Measurements from ENCODE around the gene PKMYT1.

Gene PKMYT1

GRCh38 chr16:2973605-2974318, 6.5 kb downstream of the PKMYT1 start:
- DNase-seq (ENCODE audit: low spot score): no peak

- peak; percentile 64 for DNase-seq (ENCODE audit: low spot score)
Observed at GRCh38 chr16:2973093-2973492, 7.2 kb downstream of the PKMYT1 start.

GRCh38 chr16:2971985-2972784, 8.1 kb downstream of the PKMYT1 start:
- DNase-seq (ENCODE audit: low spot score): no peak

DNA sequence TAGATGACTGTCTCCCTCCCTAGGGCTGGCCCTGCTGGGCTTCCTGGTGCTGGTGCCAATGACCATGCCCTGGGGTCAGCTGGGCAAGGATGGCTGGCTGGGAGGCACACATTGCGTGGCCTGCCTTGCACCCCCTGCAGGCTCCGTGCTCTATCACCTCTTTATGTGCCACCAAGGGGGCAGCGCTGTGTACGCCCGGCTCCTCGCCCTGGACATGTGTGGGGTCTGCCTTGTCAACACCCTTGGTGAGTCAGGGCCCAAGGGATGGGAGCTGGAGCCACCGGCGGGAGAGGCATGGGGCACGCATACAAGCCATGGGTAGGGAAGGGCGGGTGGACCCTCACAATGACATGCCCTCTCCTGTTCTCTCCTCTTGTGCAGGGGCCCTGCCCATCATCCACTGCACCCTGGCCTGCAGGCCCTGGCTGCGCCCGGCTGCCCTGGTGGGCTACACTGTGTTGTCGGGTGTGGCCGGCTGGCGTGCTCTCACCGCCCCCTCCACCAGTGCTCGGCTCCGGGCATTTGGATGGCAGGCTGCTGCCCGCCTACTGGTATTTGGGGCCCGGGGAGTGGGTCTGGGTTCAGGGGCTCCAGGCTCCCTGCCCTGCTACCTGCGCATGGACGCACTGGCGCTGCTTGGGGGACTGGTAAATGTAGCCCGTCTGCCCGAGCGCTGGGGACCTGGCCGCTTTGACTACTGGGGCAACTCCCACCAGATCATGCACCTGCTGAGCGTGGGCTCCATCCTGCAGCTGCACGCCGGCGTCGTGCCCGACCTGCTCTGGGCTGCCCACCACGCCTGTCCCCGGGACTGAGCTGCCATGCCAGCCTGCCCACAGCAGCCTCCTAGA, 8.9 kb downstream of the PKMYT1 start:
- no peak for DNase-seq (ENCODE audit: low spot score)

DNA sequence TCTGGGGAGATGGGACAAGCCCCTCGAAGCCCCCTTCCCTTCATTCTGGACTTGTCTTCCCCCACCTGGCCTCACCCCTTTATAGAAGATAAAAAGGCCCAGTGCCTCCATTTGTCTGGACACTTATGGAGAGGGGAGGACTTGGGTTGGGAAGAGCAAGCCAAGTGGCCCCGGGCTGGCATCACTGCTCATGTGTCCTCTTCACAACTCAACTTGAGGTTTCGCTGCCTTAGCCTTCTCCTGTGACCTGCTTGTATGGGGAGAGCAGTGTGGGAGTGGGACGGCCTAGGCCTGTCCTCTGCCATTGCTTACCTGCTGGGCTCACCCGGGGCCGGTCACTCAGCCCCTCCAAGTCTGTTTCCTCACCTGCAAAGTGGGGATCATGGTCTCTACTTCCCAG, 9.7 kb downstream of the PKMYT1 start:
- no peak for DNase-seq (ENCODE audit: low spot score)

GRCh38 chr16:2969545-2970521, 10.4 kb downstream of the PKMYT1 start:
- DNase-seq (ENCODE audit: low spot score): peak; percentile 65

GRCh38 chr16:2968738-2969544, 11.3 kb downstream of the PKMYT1 start, which contains the start of gene PAQR4:
Gene PAQR4, plus strand, starts transcription at chr16:2969348. Its CDS starts 327 bp downstream, at chr16:2969675.
- peak; percentile 91 for DNase-seq (ENCODE audit: low spot score)

- no peak for DNase-seq (ENCODE audit: low spot score)
Observed at GRCh38 chr16:2968368-2968737, 11.9 kb downstream of the PKMYT1 start.

GRCh38 chr16:2967721-2968161, 12.5 kb downstream of the PKMYT1 start:
- no peak for DNase-seq (ENCODE audit: low spot score)

GRCh38 chr16:2967211-2967631, 13.0 kb downstream of the PKMYT1 start:
- DNase-seq (ENCODE audit: low spot score): no peak

DNA sequence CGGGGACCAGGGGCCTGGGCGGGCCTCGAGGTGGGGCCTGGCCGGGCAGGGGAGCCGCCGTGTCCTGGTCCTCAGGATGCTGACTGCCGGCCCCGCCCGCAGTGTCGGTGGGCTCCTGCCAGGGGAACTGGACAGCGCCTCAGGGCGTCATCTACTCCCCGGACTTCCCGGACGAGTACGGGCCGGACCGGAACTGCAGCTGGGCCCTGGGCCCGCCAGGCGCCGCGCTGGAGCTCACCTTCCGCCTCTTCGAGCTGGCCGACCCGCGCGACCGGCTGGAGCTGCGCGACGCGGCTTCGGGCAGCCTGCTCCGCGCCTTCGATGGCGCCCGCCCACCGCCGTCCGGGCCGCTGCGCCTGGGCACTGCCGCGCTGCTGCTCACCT, 13.4 kb downstream of the PKMYT1 start:
- DNase-seq (ENCODE audit: low spot score): no peak

- DNase-seq (ENCODE audit: low spot score): no peak
Observed at GRCh38 chr16:2966043-2966807, 14.0 kb downstream of the PKMYT1 start.

DNA sequence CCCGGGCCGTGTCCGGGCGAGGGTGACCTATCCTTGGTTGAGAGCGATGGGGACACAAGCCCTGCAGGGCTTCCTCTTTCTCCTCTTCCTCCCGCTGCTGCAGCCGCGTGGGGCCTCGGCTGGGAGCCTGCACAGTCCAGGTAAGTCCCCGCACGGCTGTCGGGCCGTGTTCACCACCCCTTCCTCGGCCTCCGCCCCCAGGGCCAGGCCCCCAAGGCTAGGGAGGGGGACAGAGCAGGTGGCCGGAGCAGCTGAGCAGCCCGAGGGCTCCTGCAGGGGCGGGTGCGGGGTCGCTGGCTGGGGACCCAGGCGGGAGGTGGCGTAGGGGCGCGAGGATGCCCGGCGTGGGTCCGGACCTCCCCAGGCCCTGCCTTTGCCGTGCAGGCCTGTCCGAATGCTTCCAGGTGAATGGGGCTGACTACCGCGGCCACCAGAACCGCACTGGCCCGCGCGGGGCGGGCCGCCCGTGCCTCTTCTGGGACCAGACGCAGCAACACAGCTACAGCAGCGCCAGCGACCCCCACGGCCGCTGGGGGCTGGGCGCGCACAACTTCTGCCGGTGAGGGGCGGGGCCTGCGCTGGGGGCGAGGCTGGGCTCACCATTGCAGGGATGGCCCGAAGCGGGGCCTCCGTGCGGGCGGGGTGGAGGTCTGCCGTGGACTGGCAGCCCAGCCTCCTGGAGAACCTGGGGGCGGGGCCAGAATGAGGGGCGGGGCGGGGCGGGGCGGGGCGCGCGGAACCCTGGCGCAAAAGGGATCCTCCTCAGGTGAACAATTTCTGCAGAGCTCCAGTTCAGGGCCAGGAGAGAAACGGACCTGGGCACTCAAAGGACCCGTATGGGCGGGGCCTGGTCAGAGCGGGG, 15.5 kb downstream of the PKMYT1 start:
- no peak for DNase-seq (ENCODE audit: low spot score)

DNA sequence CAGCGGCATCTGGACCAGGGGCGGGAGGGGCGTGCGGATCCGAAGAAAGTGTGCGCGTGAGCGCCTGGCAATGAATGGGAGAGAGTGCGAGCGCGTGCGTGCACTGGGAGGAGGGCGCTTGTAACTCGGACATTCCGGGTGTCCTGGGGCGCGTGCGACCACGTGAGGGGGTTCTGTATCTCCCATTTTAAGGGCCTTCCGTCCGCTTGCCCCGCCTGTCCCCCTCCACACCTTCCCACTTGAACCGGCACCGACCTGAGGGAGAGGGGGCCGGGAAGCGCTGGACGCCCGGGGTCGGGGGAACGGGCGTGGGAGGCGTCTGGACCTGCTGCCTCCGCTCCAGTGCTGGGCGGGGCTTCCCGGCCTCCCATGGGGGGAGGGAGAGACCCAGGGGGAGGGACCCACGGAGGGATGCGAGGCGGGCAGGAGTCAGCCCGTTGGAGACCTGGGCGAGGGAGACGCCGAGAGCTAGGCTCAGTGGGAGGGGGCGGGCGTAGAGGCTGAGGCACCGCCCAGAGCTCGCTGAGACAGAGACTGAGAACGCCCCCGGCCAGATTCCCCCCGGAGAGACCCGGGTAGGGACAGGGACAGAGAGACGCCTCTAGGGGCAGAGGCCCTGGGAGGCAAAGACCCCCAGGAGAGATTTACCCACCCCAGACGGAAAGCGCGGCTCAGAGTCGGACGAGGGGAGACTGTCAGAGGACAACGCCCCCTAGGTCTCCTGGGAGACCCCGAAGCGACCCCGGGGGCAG, 16.3 kb downstream of the PKMYT1 start, which contains the start of gene KREMEN2:
Gene KREMEN2 (plus strand): TSS at position 553 of the 752 bp plus-strand sequence. CDS start 246 bp downstream, outside the sequence.
- no peak for DNase-seq (ENCODE audit: low spot score)

DNA sequence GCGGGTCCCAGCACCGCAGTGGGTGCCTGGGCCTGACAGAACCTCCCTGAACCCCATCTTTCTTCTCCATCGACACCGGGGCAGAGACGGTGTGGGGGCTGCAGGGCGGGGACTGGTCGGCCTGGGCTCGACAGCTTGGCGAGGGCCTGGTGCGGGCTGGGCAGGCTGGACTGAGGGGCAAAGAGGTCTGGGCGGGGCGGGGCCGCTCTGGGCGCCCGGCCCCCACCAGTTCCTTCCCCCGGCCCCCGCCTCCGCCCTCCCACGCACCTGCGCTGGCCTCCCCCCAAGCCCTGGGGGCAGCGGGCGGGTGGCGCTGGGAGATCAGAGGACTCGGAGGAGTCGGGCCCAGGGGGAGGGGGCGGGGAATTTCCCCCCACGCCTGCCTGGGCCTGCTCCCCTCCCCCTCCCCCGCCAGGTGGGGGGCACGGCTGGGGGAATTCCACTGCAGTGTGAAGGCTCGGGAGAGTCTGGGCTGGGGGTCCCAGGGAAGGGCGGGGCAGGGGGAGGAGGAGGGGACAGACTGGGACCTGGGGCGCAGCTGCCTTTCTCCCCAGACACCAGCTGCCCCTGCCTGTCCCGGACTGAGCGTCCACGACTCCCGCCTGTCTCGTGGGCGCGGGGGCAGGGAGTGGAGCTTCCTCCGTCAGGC, 17.0 kb downstream of the PKMYT1 start:
- no peak for DNase-seq (ENCODE audit: low spot score)

GRCh38 chr16:2962334-2963073, 17.7 kb downstream of the PKMYT1 start:
- DNase-seq (ENCODE audit: low spot score): no peak
